ENCODE data around the gene PTPRG.
"Not testable (repeated sequence)": the region's sequence is repeated elsewhere in the genome, so short reads cannot be mapped to it uniquely, and the experiment has no call there.

Gene PTPRG

DNA sequence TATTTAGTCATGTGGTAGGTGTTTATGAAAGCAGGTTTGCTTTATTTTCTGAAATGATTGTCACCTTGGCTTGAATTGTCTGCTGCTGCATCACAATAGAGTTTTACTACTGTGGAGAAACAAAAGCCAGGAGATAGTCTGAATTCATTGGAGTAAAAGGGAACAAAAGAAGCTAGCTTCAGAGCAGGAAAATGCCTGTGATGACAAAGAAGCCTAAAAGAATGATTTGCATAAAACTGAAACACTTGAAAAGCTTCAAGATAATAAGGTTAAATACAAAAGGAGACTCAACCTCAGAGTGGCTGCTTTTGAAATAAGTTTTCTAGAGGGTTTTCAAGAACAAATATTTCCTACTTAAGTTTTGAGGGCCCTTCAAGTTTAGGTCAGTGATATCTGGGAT lies 138.3 kb downstream of the PTPRG start:
- TF ChIP-seq, protein P1, sequence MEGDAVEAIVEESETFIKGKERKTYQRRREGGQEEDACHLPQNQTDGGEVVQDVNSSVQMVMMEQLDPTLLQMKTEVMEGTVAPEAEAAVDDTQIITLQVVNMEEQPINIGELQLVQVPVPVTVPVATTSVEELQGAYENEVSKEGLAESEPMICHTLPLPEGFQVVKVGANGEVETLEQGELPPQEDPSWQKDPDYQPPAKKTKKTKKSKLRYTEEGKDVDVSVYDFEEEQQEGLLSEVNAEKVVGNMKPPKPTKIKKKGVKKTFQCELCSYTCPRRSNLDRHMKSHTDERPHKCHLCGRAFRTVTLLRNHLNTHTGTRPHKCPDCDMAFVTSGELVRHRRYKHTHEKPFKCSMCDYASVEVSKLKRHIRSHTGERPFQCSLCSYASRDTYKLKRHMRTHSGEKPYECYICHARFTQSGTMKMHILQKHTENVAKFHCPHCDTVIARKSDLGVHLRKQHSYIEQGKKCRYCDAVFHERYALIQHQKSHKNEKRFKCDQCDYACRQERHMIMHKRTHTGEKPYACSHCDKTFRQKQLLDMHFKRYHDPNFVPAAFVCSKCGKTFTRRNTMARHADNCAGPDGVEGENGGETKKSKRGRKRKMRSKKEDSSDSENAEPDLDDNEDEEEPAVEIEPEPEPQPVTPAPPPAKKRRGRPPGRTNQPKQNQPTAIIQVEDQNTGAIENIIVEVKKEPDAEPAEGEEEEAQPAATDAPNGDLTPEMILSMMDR (IDR thresholded peaks at IDR 0.05), result no peak
- H3K27ac ChIP-seq, result no peak overlapping the region
- peaks cover 8% of the 10 kb centered on the region for H3K4me1 ChIP-seq
- H3K9me3 ChIP-seq (ENCODE audit: control insufficient read depth, low read length), result no peaks in the 10 kb centered on the region
- H3K4me2 ChIP-seq (ENCODE audit: low read length), result no peak overlapping the region
- no peak overlapping the region for H3K4me3 ChIP-seq (ENCODE audit: low read depth, low read length)
- H3K79me2 ChIP-seq, result peaks cover 84% of the 10 kb centered on the region
- no peaks in the 10 kb centered on the region for H3K27me3 ChIP-seq (ENCODE audit: control insufficient read depth, insufficient read depth, low read length)
- H2AFZ ChIP-seq, result no peak overlapping the region
- H3K9ac ChIP-seq, result no peak overlapping the region
- no peaks in the 10 kb centered on the region for H3K36me3 ChIP-seq (ENCODE audit: control insufficient read depth, insufficient read depth, low read length)

GRCh38 chr3:61701011-61701410 lies 139.6 kb downstream of the PTPRG start:
- Histone ChIP-seq H3K36me3 (ENCODE audit: control insufficient read depth, insufficient read depth, low read length) (no peaks in the 10 kb centered on the region), H2AFZ (no peak overlapping the region), H3K4me1 (peaks cover 12% of the 10 kb centered on the region), H3K27ac (no peak overlapping the region), H3K79me2 (peaks cover 89% of the 10 kb centered on the region), H3K4me2 (ENCODE audit: low read length) (no peak overlapping the region), H3K4me3 (ENCODE audit: low read depth, low read length) (no peak overlapping the region), H3K9me3 (ENCODE audit: control insufficient read depth, low read length) (no peaks in the 10 kb centered on the region), H3K9ac (no peak overlapping the region), H3K27me3 (ENCODE audit: control insufficient read depth, insufficient read depth, low read length) (no peaks in the 10 kb centered on the region)
- TF ChIP-seq, protein P1 (IDR thresholded peaks at IDR 0.05), result no peak

GRCh38 chr3:61702453-61702852 lies 141.1 kb downstream of the PTPRG start:
- H3K27me3 ChIP-seq (ENCODE audit: control insufficient read depth, insufficient read depth, low read length), result no peaks in the 10 kb centered on the region
- H3K36me3 ChIP-seq (ENCODE audit: control insufficient read depth, insufficient read depth, low read length), result no peaks in the 10 kb centered on the region
- H3K79me2 ChIP-seq, result peaks cover 84% of the 10 kb centered on the region
- H3K4me1 ChIP-seq, result peaks cover 12% of the 10 kb centered on the region
- H3K9me3 ChIP-seq (ENCODE audit: control insufficient read depth, low read length), result no peaks in the 10 kb centered on the region
- TF ChIP-seq, protein P1 (IDR thresholded peaks at IDR 0.05), result no peak
- H2AFZ ChIP-seq, result no peak overlapping the region
- H3K9ac ChIP-seq, result no peak overlapping the region
- no peak overlapping the region for H3K4me3 ChIP-seq (ENCODE audit: low read depth, low read length)
- no peak overlapping the region for H3K27ac ChIP-seq
- no peak overlapping the region for H3K4me2 ChIP-seq (ENCODE audit: low read length)

GRCh38 chr3:61704807-61705206 lies 143.4 kb downstream of the PTPRG start:
- H3K4me3 ChIP-seq (ENCODE audit: low read depth, low read length), result no peak overlapping the region

DNA sequence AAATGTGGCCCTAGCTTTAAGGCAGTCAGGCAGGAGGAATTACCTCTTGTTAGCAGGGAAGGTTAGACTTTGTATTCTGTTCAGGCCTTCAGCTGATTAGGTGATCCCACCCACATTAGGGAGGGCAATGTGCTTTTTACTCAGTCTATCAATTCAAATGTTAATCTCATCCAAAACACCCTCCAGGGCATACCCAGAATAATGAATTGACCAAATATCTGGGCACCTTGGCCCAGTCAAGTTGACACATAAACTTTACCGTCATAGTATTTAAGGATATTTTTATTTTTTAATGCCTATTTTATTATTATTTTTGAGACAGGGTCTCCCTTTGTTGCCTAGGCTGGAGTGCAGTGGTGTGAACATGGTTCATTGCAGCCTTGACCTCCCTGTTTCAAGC lies 146.1 kb downstream of the PTPRG start:
- no peaks in the 10 kb centered on the region for H3K27me3 ChIP-seq (ENCODE audit: control insufficient read depth, insufficient read depth, low read length)
- no peaks in the 10 kb centered on the region for H3K36me3 ChIP-seq (ENCODE audit: control insufficient read depth, insufficient read depth, low read length)
- H3K27ac ChIP-seq, result no peak overlapping the region
- H3K79me2 ChIP-seq, result peaks cover 78% of the 10 kb centered on the region
- TF ChIP-seq, protein P1 (IDR thresholded peaks at IDR 0.05), result no peak
- H2AFZ ChIP-seq, result no peak overlapping the region
- no peaks in the 10 kb centered on the region for H3K9me3 ChIP-seq (ENCODE audit: control insufficient read depth, low read length)
- H3K4me2 ChIP-seq (ENCODE audit: low read length), result no peak overlapping the region
- H3K9ac ChIP-seq, result no peak overlapping the region
- H3K4me3 ChIP-seq (ENCODE audit: low read depth, low read length), result no peak overlapping the region
- peaks cover 16% of the 10 kb centered on the region for H3K4me1 ChIP-seq

More at GRCh38 chr3:61704807-61705206, 143.4 kb downstream of the PTPRG start:
- Histone ChIP-seq H3K4me1 (peaks cover 17% of the 10 kb centered on the region), H2AFZ (no peak overlapping the region), H3K9ac (no peak overlapping the region), H3K79me2 (peaks cover 86% of the 10 kb centered on the region), H3K4me2 (ENCODE audit: low read length) (peak overlapping the region; percentile 28), H3K27ac (no peak overlapping the region), H3K27me3 (ENCODE audit: control insufficient read depth, insufficient read depth, low read length) (no peaks in the 10 kb centered on the region), H3K36me3 (ENCODE audit: control insufficient read depth, insufficient read depth, low read length) (no peaks in the 10 kb centered on the region), H3K9me3 (ENCODE audit: control insufficient read depth, low read length) (no peaks in the 10 kb centered on the region)
- TF ChIP-seq, protein P1 (IDR thresholded peaks at IDR 0.05), result no peak

GRCh38 chr3:61710920-61711319 lies 149.5 kb downstream of the PTPRG start:
- H2AFZ ChIP-seq; H3K9ac ChIP-seq; H3K4me1 ChIP-seq; H3K36me3 ChIP-seq (ENCODE audit: control insufficient read depth, insufficient read depth, low read length); H3K27me3 ChIP-seq (ENCODE audit: control insufficient read depth, insufficient read depth, low read length); H3K4me3 ChIP-seq (ENCODE audit: low read depth, low read length); H3K27ac ChIP-seq; H3K4me2 ChIP-seq (ENCODE audit: low read length); H3K9me3 ChIP-seq (ENCODE audit: control insufficient read depth, low read length): not testable (repeated sequence)
- peaks cover 72% of the 10 kb centered on the region for H3K79me2 ChIP-seq

All from parathyroid adenoma (tissue), 2 donors.